ENCODE results near the gene PLA2G15. TPM values are rescaled to one million over a fixed set of nuclear protein-coding genes. Genes with fewer than 3 reads are reported as not detected.

The PLA2G15 gene
- total RNA-seq, 3 donors from 2014 or later, result 13.2 to 14.2 (median 13.5) TPM

DNA sequence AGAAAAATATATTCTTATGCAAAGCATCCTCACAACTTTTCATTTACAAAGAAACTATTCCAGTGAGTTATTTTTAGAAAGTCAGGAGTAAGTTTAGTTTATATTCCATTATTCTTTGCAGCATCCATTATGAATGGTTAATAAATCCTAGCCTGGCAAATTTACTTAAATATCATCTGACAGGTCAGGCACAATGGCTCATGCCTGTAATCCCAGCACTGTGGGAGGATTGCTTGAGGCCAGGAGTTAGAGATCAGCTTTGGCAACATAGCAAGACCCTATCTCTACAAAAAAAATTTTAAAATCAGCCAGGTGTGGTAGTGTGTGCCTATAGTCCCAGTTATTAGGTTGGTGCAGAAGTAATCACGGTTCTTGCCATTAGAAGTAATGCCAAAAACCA lies 22.1 kb upstream of the PLA2G15 start:
- Histone ChIP-seq H3K4me1 (ENCODE audit: low read depth) (peaks cover 13% of the 10 kb centered on the region), H3K9me3 (no peaks in the 10 kb centered on the region), H3K4me3 (no peak overlapping the region), H3K36me3 (ENCODE audit: low read depth) (peaks cover 3% of the 10 kb centered on the region)
- DNase-seq, result no peak
- intact Hi-C loops (cut with DNase I, micrococcal nuclease), result loop anchor here in 1 of 2 donors (5.0 kb wide), 1 partner anchor 76 kb away; no protein-coding TSS in a partner anchor
- no peak for ATAC-seq
- TF ChIP-seq, protein P1, sequence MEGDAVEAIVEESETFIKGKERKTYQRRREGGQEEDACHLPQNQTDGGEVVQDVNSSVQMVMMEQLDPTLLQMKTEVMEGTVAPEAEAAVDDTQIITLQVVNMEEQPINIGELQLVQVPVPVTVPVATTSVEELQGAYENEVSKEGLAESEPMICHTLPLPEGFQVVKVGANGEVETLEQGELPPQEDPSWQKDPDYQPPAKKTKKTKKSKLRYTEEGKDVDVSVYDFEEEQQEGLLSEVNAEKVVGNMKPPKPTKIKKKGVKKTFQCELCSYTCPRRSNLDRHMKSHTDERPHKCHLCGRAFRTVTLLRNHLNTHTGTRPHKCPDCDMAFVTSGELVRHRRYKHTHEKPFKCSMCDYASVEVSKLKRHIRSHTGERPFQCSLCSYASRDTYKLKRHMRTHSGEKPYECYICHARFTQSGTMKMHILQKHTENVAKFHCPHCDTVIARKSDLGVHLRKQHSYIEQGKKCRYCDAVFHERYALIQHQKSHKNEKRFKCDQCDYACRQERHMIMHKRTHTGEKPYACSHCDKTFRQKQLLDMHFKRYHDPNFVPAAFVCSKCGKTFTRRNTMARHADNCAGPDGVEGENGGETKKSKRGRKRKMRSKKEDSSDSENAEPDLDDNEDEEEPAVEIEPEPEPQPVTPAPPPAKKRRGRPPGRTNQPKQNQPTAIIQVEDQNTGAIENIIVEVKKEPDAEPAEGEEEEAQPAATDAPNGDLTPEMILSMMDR (IDR thresholded peaks at IDR 0.05), result no peak

DNA sequence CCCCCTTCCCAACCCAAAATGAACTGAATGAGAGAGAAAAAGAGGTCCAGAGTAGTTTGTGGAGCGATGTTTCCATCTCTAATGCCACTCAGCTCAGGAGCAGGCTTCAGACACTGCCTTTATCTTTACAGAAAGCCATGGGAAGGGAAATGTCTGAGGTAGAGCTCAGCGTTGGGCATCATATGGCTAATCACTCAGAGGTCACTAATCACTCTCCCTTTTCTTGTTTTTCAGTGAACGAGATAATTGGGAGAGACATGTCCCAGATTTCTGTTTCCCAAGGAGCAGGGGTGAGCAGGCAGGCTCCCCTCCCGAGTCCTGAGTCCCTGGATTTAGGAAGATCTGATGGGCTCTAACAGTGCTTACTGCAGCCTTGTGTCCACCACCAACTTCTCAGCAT lies 19.1 kb upstream of the PLA2G15 start:
- Histone ChIP-seq H3K36me3 (ENCODE audit: low read depth) (peaks cover 3% of the 10 kb centered on the region), H3K4me3 (no peak overlapping the region), H3K9me3 (no peaks in the 10 kb centered on the region), H3K4me1 (ENCODE audit: low read depth) (peaks cover 16% of the 10 kb centered on the region)
- TF ChIP-seq, protein P1 (IDR thresholded peaks at IDR 0.05), result no peak
- DNase-seq, result no peak
- no peak for ATAC-seq
- intact Hi-C loops (cut with DNase I, micrococcal nuclease), result no loop called here

DNA sequence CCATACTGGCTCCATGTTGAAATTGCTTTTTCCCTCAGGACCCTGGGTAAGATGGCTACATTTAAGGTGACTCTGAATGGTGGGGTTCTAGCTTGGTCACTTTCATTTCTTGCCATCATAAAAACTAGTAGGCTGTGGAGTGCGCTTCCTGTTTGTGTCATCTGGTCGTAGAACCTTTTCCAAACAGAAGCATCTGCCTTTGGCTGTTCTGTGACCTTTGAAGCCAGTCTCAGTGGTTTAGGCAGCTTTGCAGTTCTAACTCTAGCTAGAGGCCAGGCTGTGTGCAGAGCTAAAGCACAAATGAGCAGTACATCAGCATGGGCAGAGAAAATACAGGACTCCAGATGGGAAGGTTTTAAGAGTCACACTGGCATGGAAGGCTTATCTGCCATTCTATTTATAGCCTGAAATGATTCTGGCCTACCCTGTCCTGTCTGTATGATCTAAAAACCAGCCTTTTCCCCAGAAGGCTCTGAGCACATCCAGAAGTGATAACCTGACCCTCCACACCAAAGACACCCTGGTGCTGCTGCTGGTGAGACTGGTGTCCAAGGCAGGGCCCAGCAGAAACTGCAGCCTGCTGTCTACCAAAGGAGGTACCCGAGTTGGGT lies 17.9 kb upstream of the PLA2G15 start:
- peak; percentile 71 for ATAC-seq

DNA sequence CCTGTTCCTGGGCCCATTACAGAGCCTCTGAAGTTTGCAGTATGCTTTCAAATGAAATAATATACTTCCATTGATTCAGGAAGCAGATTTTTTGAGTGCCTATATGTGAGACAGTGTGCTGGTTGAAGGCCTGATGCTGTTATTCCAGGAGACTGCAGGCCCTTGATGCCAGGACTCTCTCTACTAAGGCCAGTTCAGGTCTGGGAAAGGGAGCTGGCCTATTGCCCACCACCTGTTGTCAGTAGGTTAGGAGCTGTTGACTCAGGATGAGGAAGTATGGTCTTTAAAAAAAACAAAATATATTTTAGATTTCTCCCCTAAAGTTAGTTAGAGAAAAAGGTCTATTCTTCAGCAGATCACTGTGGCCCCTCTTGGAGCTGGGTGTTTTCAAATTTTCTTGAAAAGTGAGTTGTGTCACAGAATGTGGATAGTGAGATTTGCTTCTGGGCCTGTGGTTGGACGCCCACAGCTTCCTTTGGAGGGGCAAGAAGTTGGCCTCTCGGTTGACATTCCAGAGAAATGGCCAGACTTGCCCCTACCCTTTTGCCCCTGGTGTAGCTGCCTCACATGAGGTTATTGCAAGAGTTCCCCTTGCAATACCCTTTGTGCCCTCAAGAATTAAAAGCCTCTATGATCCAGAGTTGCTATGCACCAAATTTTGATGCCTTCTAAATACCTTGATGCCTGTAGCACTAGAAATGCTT lies 17.2 kb upstream of the PLA2G15 start:
- TF ChIP-seq, protein P1 (IDR thresholded peaks at IDR 0.05), result no peak
- intact Hi-C loops (cut with DNase I, micrococcal nuclease), result no loop called here
- ATAC-seq, result peak; percentile 30
- no peak overlapping the region for H3K4me3 ChIP-seq
- H3K36me3 ChIP-seq (ENCODE audit: low read depth), result peaks cover 3% of the 10 kb centered on the region
- peak in 1 of 3 donors; percentile 68 for DNase-seq
- H3K9me3 ChIP-seq, result no peaks in the 10 kb centered on the region
- peaks cover 21% of the 10 kb centered on the region for H3K4me1 ChIP-seq (ENCODE audit: low read depth)

More for the DNA sequence above, 17.9 kb upstream of the PLA2G15 start:
- no peak overlapping the region for H3K4me3 ChIP-seq
- intact Hi-C loops (cut with DNase I, micrococcal nuclease), result no loop called here
- TF ChIP-seq, protein P1 (IDR thresholded peaks at IDR 0.05), result no peak
- no peaks in the 10 kb centered on the region for H3K9me3 ChIP-seq
- H3K36me3 ChIP-seq (ENCODE audit: low read depth), result peaks cover 3% of the 10 kb centered on the region
- DNase-seq, result peak in 1 of 3 donors; percentile 29
- peaks cover 16% of the 10 kb centered on the region for H3K4me1 ChIP-seq (ENCODE audit: low read depth)

GRCh38 chr16:68228652-68229051 lies 16.5 kb upstream of the PLA2G15 start:
- no peaks in the 10 kb centered on the region for H3K9me3 ChIP-seq
- H3K36me3 ChIP-seq (ENCODE audit: low read depth), result peaks cover 3% of the 10 kb centered on the region
- peaks cover 25% of the 10 kb centered on the region for H3K4me1 ChIP-seq (ENCODE audit: low read depth)
- DNase-seq (no peak), ATAC-seq (no peak)
- no peak overlapping the region for H3K4me3 ChIP-seq
- TF ChIP-seq, protein P1 (IDR thresholded peaks at IDR 0.05), result no peak
- intact Hi-C loops (cut with DNase I, micrococcal nuclease), result no loop called here
